ENCODE measurements around the gene CSF1R.
A peak's percentile ranks its signal among the peaks of the same experiment; 100 is the strongest.

CSF1R gene

DNA sequence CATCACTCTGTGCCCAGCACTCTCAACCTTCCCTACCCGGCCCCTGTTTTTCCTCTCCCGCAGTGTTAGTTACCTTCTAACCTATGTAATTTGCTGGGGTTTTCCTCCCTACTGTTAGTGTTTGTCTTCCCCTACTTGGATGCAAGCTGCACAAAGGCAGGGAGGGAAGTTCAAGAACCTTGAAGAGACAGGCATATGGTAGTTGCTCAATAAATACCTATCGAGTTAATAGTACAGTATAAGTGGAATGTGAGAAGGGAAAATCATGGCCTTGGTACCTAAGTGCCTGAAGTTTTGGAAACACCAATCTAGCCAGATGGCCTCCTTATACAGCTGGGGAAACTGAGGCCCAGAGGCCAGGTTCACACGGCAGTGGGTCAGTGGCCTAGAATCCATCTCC is 45.1 kb upstream of the CSF1R start:
- TF ChIP-seq, protein P1, sequence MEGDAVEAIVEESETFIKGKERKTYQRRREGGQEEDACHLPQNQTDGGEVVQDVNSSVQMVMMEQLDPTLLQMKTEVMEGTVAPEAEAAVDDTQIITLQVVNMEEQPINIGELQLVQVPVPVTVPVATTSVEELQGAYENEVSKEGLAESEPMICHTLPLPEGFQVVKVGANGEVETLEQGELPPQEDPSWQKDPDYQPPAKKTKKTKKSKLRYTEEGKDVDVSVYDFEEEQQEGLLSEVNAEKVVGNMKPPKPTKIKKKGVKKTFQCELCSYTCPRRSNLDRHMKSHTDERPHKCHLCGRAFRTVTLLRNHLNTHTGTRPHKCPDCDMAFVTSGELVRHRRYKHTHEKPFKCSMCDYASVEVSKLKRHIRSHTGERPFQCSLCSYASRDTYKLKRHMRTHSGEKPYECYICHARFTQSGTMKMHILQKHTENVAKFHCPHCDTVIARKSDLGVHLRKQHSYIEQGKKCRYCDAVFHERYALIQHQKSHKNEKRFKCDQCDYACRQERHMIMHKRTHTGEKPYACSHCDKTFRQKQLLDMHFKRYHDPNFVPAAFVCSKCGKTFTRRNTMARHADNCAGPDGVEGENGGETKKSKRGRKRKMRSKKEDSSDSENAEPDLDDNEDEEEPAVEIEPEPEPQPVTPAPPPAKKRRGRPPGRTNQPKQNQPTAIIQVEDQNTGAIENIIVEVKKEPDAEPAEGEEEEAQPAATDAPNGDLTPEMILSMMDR (IDR thresholded peaks at IDR 0.05; ENCODE audit: control insufficient read depth, extremely low read depth, insufficient read depth), result no peak
- DNase-seq (ENCODE audit: low read depth), result no peak
- no peak overlapping the region for H3K4me3 ChIP-seq (ENCODE audit: low read depth, low read length)

DNA sequence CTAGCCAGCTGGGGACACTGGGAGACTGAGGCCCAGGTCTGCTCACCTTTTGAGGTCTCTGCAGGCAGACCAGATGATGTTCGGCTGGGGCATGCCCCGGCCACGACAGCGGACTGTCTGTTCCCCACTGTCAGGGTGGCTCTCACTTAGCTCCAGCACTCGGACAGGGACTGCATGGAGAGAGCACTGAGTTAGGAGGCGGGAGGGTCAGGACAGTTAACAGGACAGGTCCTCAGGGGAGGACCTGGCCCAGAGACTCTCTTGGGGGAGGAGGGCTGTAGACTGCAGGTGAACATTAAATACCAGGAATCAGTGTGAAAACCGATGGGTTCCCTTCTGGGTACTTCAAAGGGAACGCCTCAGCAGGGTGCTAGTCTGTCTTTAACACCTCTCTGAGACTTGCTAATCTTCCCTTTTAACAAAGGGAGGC is 44.2 kb upstream of the CSF1R start:
- no peak overlapping the region for H3K4me3 ChIP-seq (ENCODE audit: low read depth, low read length)
- DNase-seq (ENCODE audit: low read depth), result no peak
- TF ChIP-seq, protein P1 (IDR thresholded peaks at IDR 0.05; ENCODE audit: control insufficient read depth, extremely low read depth, insufficient read depth), result no peak

DNA sequence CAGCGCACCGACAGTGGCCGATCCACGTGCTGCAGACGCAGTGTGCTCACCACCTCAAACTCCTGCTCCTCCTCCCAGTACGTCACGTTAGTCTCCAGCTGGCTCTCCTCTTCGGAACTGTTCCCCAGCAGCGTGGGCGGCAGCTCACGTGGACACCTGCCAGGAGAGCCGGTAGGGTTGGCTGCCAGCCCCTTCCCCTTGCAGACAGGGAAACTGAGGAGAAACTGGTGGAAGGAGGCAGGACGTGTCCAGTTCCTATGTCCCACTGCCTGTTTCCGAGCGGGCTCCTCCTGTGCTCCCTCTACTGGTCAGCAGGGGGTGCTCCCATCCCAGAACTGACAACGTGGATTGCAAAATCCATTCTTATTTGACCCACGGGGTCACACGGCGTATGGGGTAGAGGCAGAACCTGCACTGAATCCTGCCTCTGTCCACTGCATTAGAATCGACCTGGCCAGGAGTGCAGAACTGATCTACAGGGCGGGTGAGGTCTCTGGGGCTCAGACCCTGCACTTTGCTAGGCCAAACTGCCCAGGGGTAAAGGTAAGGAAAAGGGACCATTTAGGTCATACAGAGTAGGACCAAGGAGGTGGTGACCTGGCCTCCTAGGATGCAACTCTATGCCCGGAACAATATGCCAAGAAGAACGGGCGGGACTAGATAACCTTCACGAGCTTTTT is 43.6 kb upstream of the CSF1R start:
- TF ChIP-seq, protein P1 (IDR thresholded peaks at IDR 0.05; ENCODE audit: control insufficient read depth, extremely low read depth, insufficient read depth), result peak; percentile 94
- DNase-seq (ENCODE audit: low read depth), result peak; percentile 32
- peak overlapping the region; percentile 19 for H3K4me3 ChIP-seq (ENCODE audit: low read depth, low read length)

- DNase-seq (ENCODE audit: low read depth), result no peak
- H3K4me3 ChIP-seq (ENCODE audit: low read depth, low read length), result peak overlapping the region; percentile 19
- TF ChIP-seq, protein P1 (IDR thresholded peaks at IDR 0.05; ENCODE audit: control insufficient read depth, extremely low read depth, insufficient read depth), result no peak
Observed at GRCh38 chr5:150129454-150129812, 43.1 kb upstream of the CSF1R start.

GRCh38 chr5:150126921-150127265 is 40.5 kb upstream of the CSF1R start:
- DNase-seq (ENCODE audit: low read depth), result no peak
- H3K4me3 ChIP-seq (ENCODE audit: low read depth, low read length), result no peak overlapping the region
- TF ChIP-seq, protein P1 (IDR thresholded peaks at IDR 0.05; ENCODE audit: control insufficient read depth, extremely low read depth, insufficient read depth), result no peak

DNA sequence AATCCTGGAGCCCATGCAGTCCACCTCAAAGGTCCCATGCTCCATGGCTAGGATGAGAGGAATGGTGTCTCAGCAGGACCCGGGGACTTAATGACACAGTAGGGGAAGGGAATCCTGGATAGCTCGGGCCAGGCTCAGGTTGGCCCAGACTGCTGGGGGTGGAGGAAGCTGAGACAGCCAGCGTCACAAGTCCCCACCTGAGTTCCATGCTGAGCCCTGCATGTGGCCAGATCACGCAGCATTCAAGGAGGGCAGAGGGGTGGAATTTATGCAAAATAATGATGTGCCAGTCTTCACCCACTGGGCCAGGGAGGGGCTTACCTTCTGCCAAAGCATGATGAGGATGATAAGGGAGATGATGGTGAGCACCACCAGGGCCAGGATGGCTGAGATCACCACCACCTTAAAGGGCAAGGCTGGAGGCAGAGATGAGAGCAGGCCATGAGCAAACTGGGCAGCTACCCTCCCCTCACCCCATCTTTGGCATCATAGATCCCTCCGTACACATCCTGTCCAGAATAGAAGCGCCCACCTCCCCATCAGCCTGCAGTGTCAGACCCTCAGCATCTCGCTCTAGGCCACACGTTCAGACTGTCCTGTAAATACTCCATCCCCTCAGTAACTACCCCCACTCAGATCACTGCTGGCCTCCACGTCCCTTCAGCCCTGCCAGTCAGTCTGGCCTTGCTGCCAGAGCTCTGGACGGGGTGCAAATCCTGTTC is 40.0 kb upstream of the CSF1R start:
- TF ChIP-seq, protein P1 (IDR thresholded peaks at IDR 0.05; ENCODE audit: control insufficient read depth, extremely low read depth, insufficient read depth), result no peak
- DNase-seq (ENCODE audit: low read depth), result no peak
- no peak overlapping the region for H3K4me3 ChIP-seq (ENCODE audit: low read depth, low read length)

All from LNCaP clone FGC (cell line).